ENCODE measurements around the gene HSD17B1.
"Not testable (repeated sequence)": the region's sequence is repeated elsewhere in the genome, so short reads cannot be mapped to it uniquely, and the experiment has no call there.

The HSD17B1 gene

GRCh38 chr17:42526031-42526444, 26.7 kb upstream of the HSD17B1 start:
- no peak for DNase-seq

- no peak for DNase-seq
Measured at GRCh38 chr17:42527932-42528331, 24.8 kb upstream of the HSD17B1 start.

- no peak for DNase-seq
Measured at GRCh38 chr17:42529061-42529460, 23.7 kb upstream of the HSD17B1 start.

GRCh38 chr17:42530952-42531454, 21.7 kb upstream of the HSD17B1 start:
- DNase-seq: no peak

- peak; percentile 72 for DNase-seq
Measured at GRCh38 chr17:42531455-42532354, 21.0 kb upstream of the HSD17B1 start.

- no peak for DNase-seq
Measured at GRCh38 chr17:42535155-42536047, 17.3 kb upstream of the HSD17B1 start.

- DNase-seq: peak; percentile 98
Measured at GRCh38 chr17:42536048-42536371, 16.7 kb upstream of the HSD17B1 start, which contains the start of gene NAGLU. NAGLU (plus strand) TSS chr17:42536241; CDS start chr17:42536273, 32 bp downstream.

GRCh38 chr17:42536372-42537155, 16.2 kb upstream of the HSD17B1 start:
- DNase-seq: peak; percentile 84

- no peak for DNase-seq
Measured at GRCh38 chr17:42537156-42537805, 15.4 kb upstream of the HSD17B1 start.

- DNase-seq: no peak
Measured at GRCh38 chr17:42537826-42538451, 14.8 kb upstream of the HSD17B1 start.

- no peak for DNase-seq
Measured at GRCh38 chr17:42538482-42538881, 14.2 kb upstream of the HSD17B1 start.

- DNase-seq: not testable (repeated sequence)
Measured at GRCh38 chr17:42540558-42540957, 12.2 kb upstream of the HSD17B1 start.

- no peak for DNase-seq
Measured at GRCh38 chr17:42541041-42541833, 11.5 kb upstream of the HSD17B1 start.

- peak; percentile 64 for DNase-seq
Measured at GRCh38 chr17:42543190-42544079, 9.3 kb upstream of the HSD17B1 start.

GRCh38 chr17:42544874-42545283, 7.8 kb upstream of the HSD17B1 start:
- DNase-seq: no peak

- DNase-seq: not testable (repeated sequence)
Measured at GRCh38 chr17:42545755-42546505, 6.8 kb upstream of the HSD17B1 start.

GRCh38 chr17:42547001-42547461, 5.7 kb upstream of the HSD17B1 start:
- DNase-seq: peak; percentile 50

GRCh38 chr17:42547698-42548069, 5.0 kb upstream of the HSD17B1 start:
- DNase-seq: peak; percentile 38
